ENCODE data around the gene FHL2.

DNA sequence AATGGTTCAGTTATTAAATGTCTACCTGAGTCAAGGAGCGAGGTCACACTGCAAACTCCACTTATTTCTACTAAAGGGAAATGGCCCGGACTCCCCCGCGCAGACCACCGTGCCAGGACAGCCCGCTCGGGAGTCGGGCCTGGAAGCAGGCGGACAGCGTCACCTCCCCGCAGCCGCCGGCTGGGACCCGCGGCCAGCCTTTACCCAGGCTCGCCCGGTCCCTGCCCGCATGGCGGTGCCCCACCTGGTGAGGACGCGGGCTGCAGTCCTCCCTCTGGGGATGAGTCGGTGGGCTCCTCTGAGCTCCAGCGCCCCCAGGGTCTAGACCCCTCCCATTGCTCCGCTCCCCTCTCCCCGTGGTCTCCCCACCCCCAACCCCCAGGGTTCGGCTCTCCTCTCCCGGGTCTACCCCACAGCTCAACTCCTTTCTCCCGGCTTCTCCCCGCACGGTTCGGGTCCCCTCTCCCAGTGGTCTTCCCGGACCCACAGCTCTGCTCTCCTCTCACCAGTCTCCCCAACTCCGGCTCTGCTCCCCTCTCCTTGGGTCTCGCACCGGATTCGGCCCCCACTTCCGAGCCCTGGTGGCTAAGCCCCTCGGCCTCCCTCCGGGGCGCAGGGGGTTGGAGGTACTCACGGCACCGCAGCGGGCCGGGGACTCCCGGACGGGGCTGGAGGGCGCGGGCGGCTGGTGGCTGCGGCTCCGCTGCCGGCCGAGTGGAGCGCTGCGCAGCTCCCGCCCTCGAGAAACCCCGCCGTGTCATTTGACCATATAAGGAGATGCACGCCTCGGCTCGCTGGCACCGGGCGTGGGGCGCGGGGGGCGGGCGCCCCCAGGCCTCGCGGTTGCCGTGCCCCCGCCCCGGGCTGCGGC is at the start of gene FHL2:
- TF ChIP-seq GATA3 (IDR thresholded peaks at IDR 0.05; ENCODE audit: low read depth, low read length), result no peak
- no peak for TF ChIP-seq GATA2 (IDR thresholded peaks at IDR 0.05; ENCODE audit: low read depth, low read length)

All from SH-SY5Y (cell line).